PC-3 (cell line): ENCODE data around the gene NXPE3. TPM values are rescaled to one million over a fixed set of nuclear protein-coding genes. Genes with fewer than 3 reads are reported as not detected.

ENCODE experiments used
- ATAC-seq: fragments of 200-7000 bp; cut with Tn5 transposase; 2 replicates; pipeline ENCODE4 v1.9.1; 2020; ENCODE audit warnings: mild to moderate bottlenecking, moderate library complexity
- BruUV-seq: library from RNA; stranded (reverse); fragments of 400-500 nt; replicated peaks from 2 replicates; lab custom pipeline; 2021; lab: Mats Ljungman, UMichigan
- CTCF ChIA-PET: fragments of 300-600 bp; sonication (Branson Sonifier 250); formaldehyde crosslinking; loops from one replicate; lab custom pipeline; 2022; ENCODE audit warnings: antibody characterized with exemption; lab: Charles Lee
- POLR2A ChIA-PET: fragments of 300-600 bp; sonication (Branson Sonifier 250); formaldehyde crosslinking; loops from one replicate; lab custom pipeline; 2022; ENCODE audit warnings: antibody characterized with exemption; ENCODE audit not compliant: unreplicated experiment; lab: Charles Lee
- DNase-seq: peaks from one replicate; pipeline ENCODE4 v3.0.0-alpha.2; 2015
- H2AFZ ChIP-seq: fragments of 300-600 bp; sonication (generic); 2 replicates; pipeline ENCODE4 v1.6.0; 2016; ENCODE audit warnings: antibody characterized with exemption, low read length
- H3F3A ChIP-seq: fragments of 300-600 bp; sonication (generic); one replicate; pipeline ENCODE4 v1.6.0; 2017; ENCODE audit warnings: antibody characterized with exemption, low read length, control low read depth, mild to moderate bottlenecking; ENCODE audit not compliant: unreplicated experiment
- H3K27ac ChIP-seq: fragments of 300-600 bp; sonication (generic); 2 replicates; pipeline ENCODE4 v1.5.1; 2016; ENCODE audit warnings: mild to moderate bottlenecking, low read length
- H3K27me3 ChIP-seq: fragments of 300-600 bp; sonication (generic); 2 replicates; pipeline ENCODE4 v1.6.1; 2016; ENCODE audit warnings: low read length, mixed read lengths
- H3K36me3 ChIP-seq: fragments of 300-600 bp; sonication (generic); 2 replicates; pipeline ENCODE4 v1.6.1; 2016; ENCODE audit warnings: low read depth, mixed run types, low read length, mixed read lengths
- H3K4me1 ChIP-seq: fragments of 300-600 bp; sonication (generic); 2 replicates; pipeline ENCODE4 v1.5.1; 2016; ENCODE audit warnings: low read length; ENCODE audit not compliant: insufficient read depth
- H3K4me2 ChIP-seq: fragments of 300-600 bp; sonication (generic); 2 replicates; pipeline ENCODE4 v1.6.0; 2016; ENCODE audit warnings: low read length
- H3K4me3 ChIP-seq: fragments of 300-600 bp; sonication (generic); 2 replicates; pipeline ENCODE4 v1.5.1; 2016; ENCODE audit warnings: mild to moderate bottlenecking, low read length, mixed read lengths
- H3K79me2 ChIP-seq: fragments of 300-600 bp; sonication (generic); 2 replicates; pipeline ENCODE4 v1.6.1; 2017; ENCODE audit warnings: low read length, mixed read lengths
- H3K9ac ChIP-seq: fragments of 300-600 bp; sonication (generic); 2 replicates; pipeline ENCODE4 v1.6.0; 2016; ENCODE audit warnings: mild to moderate bottlenecking, low read length
- H3K9me2 ChIP-seq: fragments of 300-600 bp; sonication (generic); replicated peaks from 2 replicates; pipeline ENCODE4 v1.6.1; 2016; ENCODE audit warnings: mixed run types, low read length, mixed read lengths
- H3K9me3 ChIP-seq: fragments of 300-600 bp; sonication (generic); 2 replicates; pipeline ENCODE4 v1.6.1; 2016; ENCODE audit warnings: low read length, mixed read lengths
- H4K20me1 ChIP-seq: fragments of 300-600 bp; sonication (generic); 2 replicates; pipeline ENCODE4 v1.6.1; 2016; ENCODE audit warnings: low read length, mixed read lengths
- CTCF ChIP-seq: fragments of 300-600 bp; sonication (generic); conservative IDR thresholded peaks from 2 replicates; pipeline ENCODE4 v1.5.1; 2017; ENCODE audit warnings: antibody characterized with exemption, low read depth, mild to moderate bottlenecking, low read length
- EZH2 ChIP-seq: fragments of 300-600 bp; sonication (generic); IDR thresholded peaks from one replicate; pipeline ENCODE4 v1.6.1; 2017; ENCODE audit warnings: antibody characterized with exemption, mild to moderate bottlenecking, low read length; ENCODE audit not compliant: unreplicated experiment
- EZH2phosphoT487 ChIP-seq: fragments of 300-600 bp; sonication (generic); IDR thresholded peaks from 2 replicates; pipeline ENCODE4 v1.6.1; 2018; ENCODE audit warnings: mild to moderate bottlenecking, antibody characterized with exemption, low read length, borderline replicate concordance
- intact Hi-C: fragments of 100-400 bp; cut with micrococcal nuclease; formaldehyde crosslinking; loops from 2 replicates; pipeline ENCODE4 v1.9.0; 2023
- total RNA-seq: library from RNA; depleted of rRNA; stranded (reverse); fragments of >200 nt; gene quantifications from 2 replicates; pipeline ENCODE4 v1.2.3, GENCODE V29; 2014

The NXPE3 gene
- total RNA-seq, 1 experiment from 2014 or later: 12.6 TPM

GRCh38 chr3:101845425-101845824, 66.4 kb downstream of the NXPE3 start:
- Histone ChIP-seq H3K4me2 (no peak overlapping the region), H3K4me3 (no peak overlapping the region), H3F3A (peaks cover 6% of the 10 kb centered on the region), H3K9ac (no peak overlapping the region), H3K4me1 (peaks cover 12% of the 10 kb centered on the region), H3K79me2 (peaks cover 11% of the 10 kb centered on the region), H3K36me3 (0 out of 2 replicates have a peak, but pooled peaks cover 3% of the 10 kb centered on the region), H2AFZ (no peak overlapping the region), H3K9me2 (no peaks in the 10 kb centered on the region), H3K9me3 (no peaks in the 10 kb centered on the region), H3K27ac (no peak overlapping the region), H4K20me1 (peaks cover 9% of the 10 kb centered on the region), H3K27me3 (no peaks in the 10 kb centered on the region)
- CTCF ChIA-PET: no interaction called here
- BruUV-seq: no TSS peak
- ATAC-seq (no peak), DNase-seq (no peak)
- TF ChIP-seq CTCF (no peak), EZH2 (no peak), EZH2phosphoT487 (no peak)
- POLR2A ChIA-PET: no interaction called here
- intact Hi-C loops: no loop called here

GRCh38 chr3:101846709-101847108, 67.7 kb downstream of the NXPE3 start:
- H3K27me3 ChIP-seq: no peaks in the 10 kb centered on the region
- ATAC-seq (no peak), DNase-seq (no peak)
- intact Hi-C loops: no loop called here
- CTCF ChIA-PET: interaction anchor here (0.6 kb wide), 1 partner anchor 379 kb away, joined by 3 read pairs; no protein-coding TSS in a partner anchor
- BruUV-seq: no TSS peak
- TF ChIP-seq CTCF: no peak
- no peak for TF ChIP-seq EZH2
- TF ChIP-seq EZH2phosphoT487: no peak
- peaks cover 24% of the 10 kb centered on the region for H3K79me2 ChIP-seq
- no peak overlapping the region for H3K4me3 ChIP-seq
- H4K20me1 ChIP-seq: peaks cover 22% of the 10 kb centered on the region
- H3K9me2 ChIP-seq: no peaks in the 10 kb centered on the region
- H3K36me3 ChIP-seq: peaks cover 15% of the 10 kb centered on the region
- no peak overlapping the region for H3K27ac ChIP-seq
- H3F3A ChIP-seq: peaks cover 6% of the 10 kb centered on the region
- no peak overlapping the region for H3K4me2 ChIP-seq
- H3K4me1 ChIP-seq: peaks cover 19% of the 10 kb centered on the region
- H3K9me3 ChIP-seq: no peaks in the 10 kb centered on the region
- no peak overlapping the region for H3K9ac ChIP-seq
- no peak overlapping the region for H2AFZ ChIP-seq
- POLR2A ChIA-PET: no interaction called here

DNA sequence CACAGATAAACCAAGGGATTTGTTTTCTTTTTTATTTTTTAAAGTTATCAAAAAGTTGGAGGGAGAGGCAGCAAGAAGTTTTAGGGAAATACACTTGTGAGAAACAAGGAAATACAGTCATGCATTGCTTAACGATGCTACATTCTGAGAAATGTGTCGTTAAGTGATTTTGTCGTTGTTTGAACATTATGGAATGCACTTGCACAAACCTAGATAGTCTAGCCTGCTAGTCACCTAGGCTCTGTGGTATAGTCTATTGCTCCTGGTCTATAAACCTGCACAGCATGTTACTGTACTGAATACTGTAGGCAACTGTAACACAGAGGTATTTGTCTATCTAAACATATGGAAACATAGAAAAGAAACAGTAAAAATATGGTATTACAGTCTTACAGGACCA, 68.3 kb downstream of the NXPE3 start:
- no peak overlapping the region for H3K27ac ChIP-seq
- H3K9me3 ChIP-seq: no peaks in the 10 kb centered on the region
- no peak overlapping the region for H3K4me3 ChIP-seq
- peaks cover 30% of the 10 kb centered on the region for H3K79me2 ChIP-seq
- DNase-seq (no peak), ATAC-seq (no peak)
- POLR2A ChIA-PET: interaction anchor here (0.6 kb wide), 1 partner anchor 379 kb away, joined by 4 read pairs; no protein-coding TSS in a partner anchor
- no peaks in the 10 kb centered on the region for H3K9me2 ChIP-seq
- peaks cover 22% of the 10 kb centered on the region for H3K36me3 ChIP-seq
- H3K27me3 ChIP-seq: no peaks in the 10 kb centered on the region
- no peak overlapping the region for H2AFZ ChIP-seq
- H3F3A ChIP-seq: peaks cover 6% of the 10 kb centered on the region
- intact Hi-C loops: no loop called here
- H3K4me1 ChIP-seq: peaks cover 23% of the 10 kb centered on the region
- peaks cover 28% of the 10 kb centered on the region for H4K20me1 ChIP-seq
- no peak overlapping the region for H3K9ac ChIP-seq
- no peak overlapping the region for H3K4me2 ChIP-seq
- CTCF ChIA-PET: no interaction called here
- TF ChIP-seq EZH2: no peak
- TF ChIP-seq CTCF: no peak
- no peak for TF ChIP-seq EZH2phosphoT487
- BruUV-seq: no TSS peak
